GM23248 (cell line): ENCODE data around the gene FGGY.

Experiments
- EZH2 ChIP-seq: fragments of 200-600 bp; sonication (generic); IDR thresholded peaks from 2 replicates; pipeline ENCODE4 v1.6.1; 2018; ENCODE audit warnings: antibody characterized with exemption, mild to moderate bottlenecking; ENCODE audit not compliant: insufficient read depth, poor library complexity, severe bottlenecking
- EZH2phosphoT487 ChIP-seq: fragments of 200-600 bp; sonication (generic); IDR thresholded peaks from 2 replicates; pipeline ENCODE4 v1.6.1; 2018; ENCODE audit warnings: antibody characterized with exemption, moderate library complexity, mild to moderate bottlenecking, low read depth; ENCODE audit not compliant: insufficient read depth

DNA sequence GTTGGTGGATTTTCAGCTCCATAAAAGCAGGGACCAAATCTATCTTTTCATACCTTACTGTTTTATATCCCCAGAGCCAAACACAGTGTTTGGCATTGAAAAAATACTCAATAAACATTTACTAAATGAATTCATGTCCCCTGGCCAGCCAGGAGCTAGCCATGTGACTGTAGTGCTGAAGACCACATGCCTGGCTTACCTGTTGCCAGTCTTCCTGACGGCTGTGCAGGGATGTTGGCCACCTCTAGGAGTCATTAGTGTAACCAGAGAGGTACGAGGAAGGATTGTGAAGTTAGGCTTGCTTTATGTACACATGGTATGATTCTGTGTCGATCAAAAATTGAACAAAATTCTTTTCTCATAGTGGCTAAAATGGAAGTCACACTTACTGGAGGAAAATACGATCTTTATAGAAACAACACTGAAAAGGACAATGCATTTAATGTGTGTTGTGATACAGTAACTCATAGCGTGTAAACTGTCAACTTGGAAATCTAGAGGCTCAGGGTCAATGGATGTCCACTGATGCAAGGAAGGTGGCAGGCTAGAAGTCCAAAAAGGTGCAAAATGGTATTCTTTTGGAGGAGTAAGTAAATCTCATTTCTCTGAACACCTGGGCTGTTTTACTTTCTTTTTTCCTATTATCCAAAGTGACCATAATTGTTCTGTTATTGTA, 60.9 kb downstream of the FGGY start:
- TF ChIP-seq EZH2, result no peak
- TF ChIP-seq EZH2phosphoT487, result no peak
